Loucy (cell line): ENCODE measurements around the gene GATA3.

Source experiments
- H2AFZ ChIP-seq: fragments of 200-600 bp; sonication (generic); 2 replicates; pipeline ENCODE4 v1.6.0; 2016; ENCODE audit warnings: antibody characterized with exemption, mild to moderate bottlenecking, low read length, moderate library complexity
- H3F3A ChIP-seq: fragments of 200-600 bp; 2 replicates; pipeline ENCODE4 v1.6.0; 2016; ENCODE audit warnings: antibody characterized with exemption, low read depth, mild to moderate bottlenecking
- H3K27me3 ChIP-seq: fragments of 200-600 bp; sonication (generic); 2 replicates; pipeline ENCODE4 v1.6.1; 2014; ENCODE audit warnings: low read length, mild to moderate bottlenecking; ENCODE audit not compliant: insufficient read depth, poor library complexity, severe bottlenecking
- H3K36me3 ChIP-seq: fragments of 200-600 bp; sonication (generic); 2 replicates; pipeline ENCODE4 v1.6.1; 2016; ENCODE audit warnings: low read length; ENCODE audit not compliant: insufficient read depth
- H3K4me1 ChIP-seq: fragments of 200-600 bp; sonication (generic); 2 replicates; pipeline ENCODE4 v1.5.1; 2014; ENCODE audit warnings: low read length, mild to moderate bottlenecking; ENCODE audit not compliant: insufficient read depth, poor library complexity, severe bottlenecking
- H3K4me2 ChIP-seq: fragments of 200-600 bp; sonication (generic); 2 replicates; pipeline ENCODE4 v1.6.0; 2014; ENCODE audit warnings: antibody characterized with exemption, low read length, low read depth, mild to moderate bottlenecking; ENCODE audit not compliant: poor library complexity, severe bottlenecking
- H3K4me3 ChIP-seq: fragments of 200-600 bp; sonication (generic); 2 replicates; pipeline ENCODE4 v1.5.1; 2014; ENCODE audit warnings: low read length, mild to moderate bottlenecking, mixed read lengths; ENCODE audit not compliant: poor library complexity, severe bottlenecking
- H3K79me2 ChIP-seq: fragments of 200-600 bp; sonication (generic); 2 replicates; pipeline ENCODE4 v1.6.1; 2014; ENCODE audit warnings: low read length; ENCODE audit not compliant: insufficient read depth
- H3K9ac ChIP-seq: fragments of 200-600 bp; sonication (generic); 2 replicates; pipeline ENCODE4 v1.6.0; 2014; ENCODE audit warnings: mild to moderate bottlenecking, low read depth, low read length, moderate library complexity; ENCODE audit not compliant: poor library complexity, severe bottlenecking
- H3K9me2 ChIP-seq: fragments of 200-600 bp; sonication (generic); replicated peaks from 2 replicates; pipeline ENCODE4 v1.6.1; 2016; ENCODE audit warnings: low read depth, low read length, mixed read lengths
- H3K9me3 ChIP-seq: fragments of 200-600 bp; sonication (generic); 2 replicates; pipeline ENCODE4 v1.6.1; 2014; ENCODE audit warnings: mild to moderate bottlenecking, antibody characterized with exemption, low read length, low read depth; ENCODE audit not compliant: insufficient read depth
- H4K20me1 ChIP-seq: fragments of 200-600 bp; sonication (generic); 2 replicates; pipeline ENCODE4 v1.6.0; 2014; ENCODE audit warnings: antibody characterized with exemption, low read length, mild to moderate bottlenecking; ENCODE audit not compliant: insufficient read depth, poor library complexity, severe bottlenecking
- CTCF ChIP-seq: fragments of 200-600 bp; sonication (generic); conservative IDR thresholded peaks from 2 replicates; pipeline ENCODE4 v1.5.1; 2014; ENCODE audit warnings: mild to moderate bottlenecking, antibody characterized with exemption, low read length
- EZH2phosphoT487 ChIP-seq: fragments of 200-600 bp; IDR thresholded peaks from 2 replicates; pipeline ENCODE4 v1.6.1; 2018; ENCODE audit warnings: antibody characterized with exemption, mild to moderate bottlenecking, moderate library complexity, borderline replicate concordance

GATA3 gene

DNA sequence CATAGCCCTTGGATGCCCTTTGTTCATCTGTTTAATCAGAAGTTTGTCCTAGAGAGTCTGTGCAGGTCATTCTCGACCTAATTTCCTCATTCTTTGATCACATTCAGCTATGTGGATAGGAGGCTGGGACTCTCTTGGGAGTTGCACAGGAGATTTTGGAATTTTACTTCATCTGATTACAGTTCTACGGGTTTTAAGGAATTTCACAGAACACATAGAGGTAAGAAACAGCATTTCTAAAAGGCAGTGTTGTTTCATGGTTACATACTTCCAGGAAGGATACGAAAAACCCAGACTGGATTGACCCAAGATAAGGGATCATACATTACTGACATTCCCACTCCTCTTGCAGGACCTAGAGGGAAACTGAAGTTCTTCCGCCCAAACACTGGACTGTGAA lies 45.9 kb downstream of the GATA3 start:
- no peaks in the 10 kb centered on the region for H3K79me2 ChIP-seq
- no peak overlapping the region for H3K9ac ChIP-seq
- H3K9me3 ChIP-seq, result no peaks in the 10 kb centered on the region

GRCh38 chr10:8102708-8103401 lies 48.4 kb downstream of the GATA3 start:
- H3K9ac ChIP-seq, result no peak overlapping the region
- no peaks in the 10 kb centered on the region for H3K36me3 ChIP-seq
- no peaks in the 10 kb centered on the region for H3K79me2 ChIP-seq
- H3K9me3 ChIP-seq, result no peaks in the 10 kb centered on the region
- no peak overlapping the region for H2AFZ ChIP-seq
- no peaks in the 10 kb centered on the region for H3K4me1 ChIP-seq
- no peaks in the 10 kb centered on the region for H4K20me1 ChIP-seq
- no peaks in the 10 kb centered on the region for H3K9me2 ChIP-seq
- H3K4me3 ChIP-seq, result no peak overlapping the region
- H3K4me2 ChIP-seq, result no peak overlapping the region
- TF ChIP-seq CTCF, result no peak
- TF ChIP-seq EZH2phosphoT487, result no peak
- H3K27me3 ChIP-seq, result no peaks in the 10 kb centered on the region
- H3F3A ChIP-seq, result no peaks in the 10 kb centered on the region

More for the DNA sequence above, 45.9 kb downstream of the GATA3 start:
- no peak overlapping the region for H2AFZ ChIP-seq
- no peaks in the 10 kb centered on the region for H3F3A ChIP-seq
- no peak overlapping the region for H3K4me3 ChIP-seq
- H3K36me3 ChIP-seq, result no peaks in the 10 kb centered on the region
- TF ChIP-seq CTCF, result no peak
- no peak for TF ChIP-seq EZH2phosphoT487
- no peaks in the 10 kb centered on the region for H3K9me2 ChIP-seq
- no peaks in the 10 kb centered on the region for H3K27me3 ChIP-seq
- no peaks in the 10 kb centered on the region for H4K20me1 ChIP-seq
- H3K4me2 ChIP-seq, result no peak overlapping the region
- H3K4me1 ChIP-seq, result no peaks in the 10 kb centered on the region

- Histone ChIP-seq H3K79me2 (no peaks in the 10 kb centered on the region), H3K4me2 (no peak overlapping the region), H3K9me3 (no peaks in the 10 kb centered on the region), H3K4me3 (no peak overlapping the region), H3K9me2 (no peaks in the 10 kb centered on the region), H3K9ac (no peak overlapping the region), H4K20me1 (no peaks in the 10 kb centered on the region), H3F3A (no peaks in the 10 kb centered on the region), H3K4me1 (no peaks in the 10 kb centered on the region), H2AFZ (no peak overlapping the region), H3K27me3 (no peaks in the 10 kb centered on the region), H3K36me3 (no peaks in the 10 kb centered on the region)
- TF ChIP-seq CTCF (no peak), EZH2phosphoT487 (no peak)
These were observed 49.1 kb downstream of the GATA3 start for GRCh38 chr10:8103543-8103942.
